ENCODE data around the gene ATE1.
"Not testable (repeated sequence)": the region's sequence is repeated elsewhere in the genome, so short reads cannot be mapped to it uniquely, and the experiment has no call there.

The ATE1 gene

GRCh38 chr10:121788717-121789116 lies 139.1 kb downstream of the ATE1 start:
- DNase-seq (ENCODE audit: low read depth), result no peak

- no peak for DNase-seq (ENCODE audit: low read depth)
Observed at GRCh38 chr10:121788115-121788514, 139.7 kb downstream of the ATE1 start.

GRCh38 chr10:121787169-121787568 lies 140.7 kb downstream of the ATE1 start:
- DNase-seq (ENCODE audit: low read depth), result no peak

- no peak for DNase-seq (ENCODE audit: low read depth)
Observed at GRCh38 chr10:121783782-121784372, 144.0 kb downstream of the ATE1 start.

- DNase-seq (ENCODE audit: low read depth), result no peak
Observed at GRCh38 chr10:121781101-121781500, 146.7 kb downstream of the ATE1 start.

GRCh38 chr10:121774813-121775212 lies 153.0 kb downstream of the ATE1 start:
- DNase-seq (ENCODE audit: low read depth), result no peak

GRCh38 chr10:121774404-121774803 lies 153.4 kb downstream of the ATE1 start:
- no peak for DNase-seq (ENCODE audit: low read depth)

- no peak for DNase-seq (ENCODE audit: low read depth)
Observed at GRCh38 chr10:121772884-121773283, 154.9 kb downstream of the ATE1 start.

- no peak for DNase-seq (ENCODE audit: low read depth)
Observed at GRCh38 chr10:121772406-121772805, 155.4 kb downstream of the ATE1 start.

GRCh38 chr10:121771966-121772365 lies 155.9 kb downstream of the ATE1 start:
- no peak for DNase-seq (ENCODE audit: low read depth)

GRCh38 chr10:121766426-121766825 lies 161.4 kb downstream of the ATE1 start:
- no peak for DNase-seq (ENCODE audit: low read depth)

GRCh38 chr10:121765204-121765603 lies 162.6 kb downstream of the ATE1 start:
- no peak for DNase-seq (ENCODE audit: low read depth)

GRCh38 chr10:121764233-121764942 lies 163.4 kb downstream of the ATE1 start:
- no peak for DNase-seq (ENCODE audit: low read depth)

- not testable (repeated sequence) for DNase-seq (ENCODE audit: low read depth)
Observed at GRCh38 chr10:121757241-121757640, 170.6 kb downstream of the ATE1 start.

GRCh38 chr10:121755496-121755895 lies 172.3 kb downstream of the ATE1 start:
- DNase-seq (ENCODE audit: low read depth), result not testable (repeated sequence)

- DNase-seq (ENCODE audit: low read depth), result no peak
Observed at GRCh38 chr10:121754666-121755065, 173.2 kb downstream of the ATE1 start.

GRCh38 chr10:121753726-121754476 lies 173.9 kb downstream of the ATE1 start:
- DNase-seq (ENCODE audit: low read depth), result no peak

GRCh38 chr10:121751191-121751760 lies 176.6 kb downstream of the ATE1 start:
- DNase-seq (ENCODE audit: low read depth), result no peak

GRCh38 chr10:121747163-121747775 lies 180.6 kb downstream of the ATE1 start:
- no peak for DNase-seq (ENCODE audit: low read depth)

GRCh38 chr10:121741248-121741792 lies 186.5 kb downstream of the ATE1 start:
- DNase-seq (ENCODE audit: low read depth), result no peak

GRCh38 chr10:121740069-121740468 lies 187.8 kb downstream of the ATE1 start:
- no peak for DNase-seq (ENCODE audit: low read depth)

GRCh38 chr10:121739114-121739513 lies 188.7 kb downstream of the ATE1 start:
- no peak for DNase-seq (ENCODE audit: low read depth)

Data from activated T-cell treated with anti-CD3 and anti-CD28 coated beads for 1 hour (primary cell).